Muscle of leg (tissue), 11 donors: Measurements from ENCODE around the gene TLR9. TPM values are rescaled to one million over a fixed set of nuclear protein-coding genes. Genes with fewer than 3 reads are reported as not detected.

Experiments used
- DNase-seq: peaks from one replicate; pipeline ENCODE4 v3.0.0; 2013
- H3K27ac ChIP-seq: one replicate; pipeline ENCODE4 v1.5.1; 2013; ENCODE audit warnings: mild to moderate bottlenecking, low read length, control low read depth
- H3K27me3 ChIP-seq: one replicate; pipeline ENCODE4 v1.6.1; 2013; ENCODE audit warnings: low read length; ENCODE audit not compliant: control insufficient read depth, insufficient read depth
- H3K36me3 ChIP-seq: one replicate; pipeline ENCODE4 v1.6.1; 2013; ENCODE audit warnings: low read length; ENCODE audit not compliant: control insufficient read depth, insufficient read depth
- H3K4me1 ChIP-seq: one replicate; pipeline ENCODE4 v1.6.1; 2013; ENCODE audit warnings: low read length; ENCODE audit not compliant: control insufficient read depth, insufficient read depth
- H3K4me3 ChIP-seq: one replicate; pipeline ENCODE4 v1.5.1; 2013; ENCODE audit warnings: low read length, control low read depth
- H3K9me3 ChIP-seq: replicated peaks from 2 replicates; pipeline ENCODE4 v1.6.1; 2013; ENCODE audit warnings: low read depth, low read length; ENCODE audit not compliant: control insufficient read depth
- WGBS: methylation state at CpG from one replicate; pipeline ENCODE4 v1.1.5; 2013; ENCODE audit warnings: missing lambda C conversion rate; ENCODE audit not compliant: insufficient coverage; 5-methylcytosine and 5-hydroxymethylcytosine counted together
- polyA plus RNA-seq, 8 donors: library from polyadenylated mRNA; unstranded; fragments of 120-200 nt; gene quantifications; one replicate each; pipeline versions ENCODE4 v1.2.1 to v1.2.3, GENCODE V29; 2013; ENCODE audit warnings: inconsistent platforms in 1 of 8, low replicate concordance in 1 of 8; ENCODE audit not compliant: insufficient read length in 8 of 8, insufficient read depth in 1 of 8
- total RNA-seq: library from RNA; stranded (reverse); fragments of 120-200 nt; gene quantifications from one replicate; pipeline ENCODE4 v1.2.4, GENCODE V29; 2013

The TLR9 gene
- total and polyA plus RNA-seq, 9 donors = 0.09 to 0.21 (median 0.15) TPM; not detected in 1

GRCh38 chr3:52259035-52259434 is 33.6 kb upstream of the TLR9 start:
- Histone ChIP-seq H3K27me3 (no peaks in the 10 kb centered on the region), H3K9me3 (no peaks in the 10 kb centered on the region), H3K4me3 (no peak overlapping the region), H3K27ac (no peak overlapping the region), H3K36me3 (peaks cover 86% of the 10 kb centered on the region), H3K4me1 (no peaks in the 10 kb centered on the region)
- no peak for DNase-seq
- no CpG with 5 or more reads among the region's 1 CpG for WGBS

GRCh38 chr3:52257911-52258310 is 32.5 kb upstream of the TLR9 start:
- Histone ChIP-seq H3K9me3 (no peaks in the 10 kb centered on the region), H3K27me3 (no peaks in the 10 kb centered on the region), H3K27ac (no peak overlapping the region), H3K4me1 (no peaks in the 10 kb centered on the region), H3K36me3 (peaks cover 86% of the 10 kb centered on the region), H3K4me3 (no peak overlapping the region)
- no peak for DNase-seq
- 90% methylated on average over 4 of the region's 4 CpGs for whole genome bisulfite sequencing

GRCh38 chr3:52256622-52257021 is 31.2 kb upstream of the TLR9 start:
- H3K36me3 ChIP-seq = peaks cover 85% of the 10 kb centered on the region
- H3K27me3 ChIP-seq = no peaks in the 10 kb centered on the region
- 79% methylated on average over 2 of the region's 4 CpGs for WGBS
- DNase-seq = no peak
- no peaks in the 10 kb centered on the region for H3K9me3 ChIP-seq
- no peaks in the 10 kb centered on the region for H3K4me1 ChIP-seq
- no peak overlapping the region for H3K27ac ChIP-seq
- H3K4me3 ChIP-seq = no peak overlapping the region

- H3K27ac ChIP-seq = no peak overlapping the region
- no peaks in the 10 kb centered on the region for H3K27me3 ChIP-seq
- H3K4me1 ChIP-seq = no peaks in the 10 kb centered on the region
Measured at GRCh38 chr3:52256159-52256558, 30.7 kb upstream of the TLR9 start.

GRCh38 chr3:52254608-52255007 is 29.2 kb upstream of the TLR9 start:
- H3K27ac ChIP-seq = no peak overlapping the region
- 73% methylated on average over 3 of the region's 9 CpGs for WGBS
- no peaks in the 10 kb centered on the region for H3K27me3 ChIP-seq
- H3K36me3 ChIP-seq = peaks cover 92% of the 10 kb centered on the region
- no peak overlapping the region for H3K4me3 ChIP-seq
- DNase-seq = no peak
- no peaks in the 10 kb centered on the region for H3K4me1 ChIP-seq
- no peaks in the 10 kb centered on the region for H3K9me3 ChIP-seq

More at GRCh38 chr3:52256159-52256558, 30.7 kb upstream of the TLR9 start:
- no CpG with 5 or more reads among the region's 3 CpGs for WGBS
- Histone ChIP-seq H3K9me3 (no peaks in the 10 kb centered on the region), H3K4me3 (no peak overlapping the region), H3K36me3 (peaks cover 88% of the 10 kb centered on the region)
- DNase-seq = no peak

GRCh38 chr3:52253314-52254304 is 28.2 kb upstream of the TLR9 start:
- Histone ChIP-seq H3K4me1 (no peaks in the 10 kb centered on the region), H3K4me3 (no peak overlapping the region), H3K36me3 (peaks cover 92% of the 10 kb centered on the region), H3K27me3 (no peaks in the 10 kb centered on the region), H3K9me3 (no peaks in the 10 kb centered on the region), H3K27ac (peak overlapping the region; percentile 5)
- peak; percentile 73 for DNase-seq
- WGBS = 72% methylated on average over 8 of the region's 12 CpGs

GRCh38 chr3:52250122-52250521 is 24.7 kb upstream of the TLR9 start:
- Histone ChIP-seq H3K4me3 (no peak overlapping the region), H3K27me3 (no peaks in the 10 kb centered on the region), H3K27ac (no peak overlapping the region), H3K4me1 (peaks cover 16% of the 10 kb centered on the region), H3K36me3 (peaks cover 66% of the 10 kb centered on the region), H3K9me3 (no peaks in the 10 kb centered on the region)
- DNase-seq = no peak
- 100% methylated on average over 1 of the region's 1 CpG for WGBS

- H3K27ac ChIP-seq = no peak overlapping the region
- H3K4me3 ChIP-seq = no peak overlapping the region
- DNase-seq = no peak
- no peaks in the 10 kb centered on the region for H3K9me3 ChIP-seq
- no peaks in the 10 kb centered on the region for H3K27me3 ChIP-seq
- peaks cover 21% of the 10 kb centered on the region for H3K4me1 ChIP-seq
- H3K36me3 ChIP-seq = peaks cover 64% of the 10 kb centered on the region
- 88% methylated on average over 6 of the region's 6 CpGs for WGBS
Measured at GRCh38 chr3:52249683-52250082, 24.2 kb upstream of the TLR9 start.

GRCh38 chr3:52248816-52249547 is 23.5 kb upstream of the TLR9 start:
- H3K4me1 ChIP-seq = peaks cover 28% of the 10 kb centered on the region
- H3K27me3 ChIP-seq = peaks cover under 1% of the 10 kb centered on the region
- H3K9me3 ChIP-seq = no peaks in the 10 kb centered on the region
- no peak for DNase-seq
- peaks cover 58% of the 10 kb centered on the region for H3K36me3 ChIP-seq
- 65% methylated on average over 9 of the region's 10 CpGs for WGBS
- no peak overlapping the region for H3K27ac ChIP-seq
- H3K4me3 ChIP-seq = no peak overlapping the region

GRCh38 chr3:52248165-52248541 is 22.7 kb upstream of the TLR9 start:
- Histone ChIP-seq H3K4me3 (no peak overlapping the region), H3K27ac (no peak overlapping the region), H3K4me1 (peaks cover 28% of the 10 kb centered on the region), H3K36me3 (peaks cover 50% of the 10 kb centered on the region), H3K27me3 (peaks cover 2% of the 10 kb centered on the region), H3K9me3 (no peaks in the 10 kb centered on the region)
- 84% methylated on average over 9 of the region's 10 CpGs for WGBS
- DNase-seq = no peak
